Endothelial cell of umbilical vein (primary cell): ENCODE measurements around the gene MARK4. TPM values are rescaled to one million over a fixed set of nuclear protein-coding genes. Genes with fewer than 3 reads are reported as not detected.

Experiments used
- BruUV-seq: library from RNA; stranded (reverse); fragments of 400-500 nt; replicated peaks from 2 replicates; lab custom pipeline; 2021; lab: Mats Ljungman, UMichigan
- CTCF ChIA-PET: fragments of 300-600, 350-600 bp; sonication (Branson Sonifier 250); formaldehyde crosslinking; loops from one replicate; lab custom pipeline; 2021; ENCODE audit warnings: antibody characterized with exemption, inconsistent platforms; lab: Charles Lee
- POLR2A ChIA-PET: fragments of 300-600, 350-600 bp; sonication (Branson Sonifier 250); formaldehyde crosslinking; loops from one replicate; lab custom pipeline; 2021; ENCODE audit warnings: antibody characterized with exemption, inconsistent platforms; lab: Charles Lee
- DNase-seq: peaks from one replicate; pipeline ENCODE4 v3.0.0-alpha.2; 2011; ENCODE audit warnings: low read depth, low spot score
- FAIRE-seq: peaks from 2 replicates; lab custom pipeline; 2011; peaks lifted over from hg19 to GRCh38; lab: Jason Lieb, UNC
- H2AFZ ChIP-seq: 2 replicates; pipeline ENCODE4 v1.6.0; 2012; ENCODE audit warnings: low read depth, low read length, control low read depth, inconsistent platforms
- H3K27ac ChIP-seq: 2 replicates; pipeline ENCODE4 v1.5.1; 2011; ENCODE audit warnings: low read depth, mild to moderate bottlenecking, control low read depth, low read length, moderate library complexity; ENCODE audit not compliant: insufficient read depth
- H3K27me3 ChIP-seq, 2 experiments: 2 replicates each; pipeline versions ENCODE4 v1.6.0 to v1.6.1; 2011; ENCODE audit warnings: low read length in 2 of 2, mixed read lengths in 1 of 2; ENCODE audit not compliant: control insufficient read depth in 2 of 2, insufficient read depth in 2 of 2
- H3K36me3 ChIP-seq, 2 experiments: 2 replicates in 1 of 2; 3 replicates in 1 of 2; pipeline ENCODE4 v1.5.1; 2011; ENCODE audit warnings: low read length in 2 of 2, mild to moderate bottlenecking in 1 of 2, moderate library complexity in 1 of 2; ENCODE audit not compliant: control insufficient read depth in 2 of 2, insufficient read depth in 2 of 2; ENCODE audit errors: extremely low read depth in 1 of 2
- H3K4me1 ChIP-seq: 3 replicates; pipeline ENCODE4 v1.5.1; 2011; ENCODE audit warnings: mild to moderate bottlenecking, low read length; ENCODE audit not compliant: control insufficient read depth, insufficient read depth; ENCODE audit errors: extremely low read depth
- H3K4me2 ChIP-seq: 2 replicates; pipeline ENCODE4 v1.6.1; 2011; ENCODE audit warnings: low read length, control low read depth, mixed read lengths; ENCODE audit not compliant: insufficient read depth
- H3K4me3 ChIP-seq, 3 experiments: fragments of 200-600 bp in 1 of 3; sonication (generic), shearing (Covaris generic) in 1 of 3; replicated peaks in 1 of 3; 2 replicates each; pipeline ENCODE4 v1.5.1; 2011 to 2016; ENCODE audit warnings: control low read depth in 3 of 3, low read length in 3 of 3, mild to moderate bottlenecking in 2 of 3, inconsistent platforms in 1 of 3, low read depth in 1 of 3, moderate library complexity in 1 of 3; ENCODE audit not compliant: insufficient read depth in 1 of 3
- H3K79me2 ChIP-seq: 2 replicates; pipeline ENCODE4 v1.6.0; 2012; ENCODE audit warnings: low read length, inconsistent platforms; ENCODE audit not compliant: control insufficient read depth, insufficient read depth
- H3K9ac ChIP-seq: replicated peaks from 2 replicates; pipeline ENCODE3; 2011; ENCODE audit warnings: low read length, control low read depth; ENCODE audit not compliant: insufficient read depth; ENCODE audit errors: extremely low read depth
- H3K9me1 ChIP-seq: replicated peaks from 3 replicates; pipeline ENCODE4 v1.6.0; 2011; ENCODE audit warnings: mild to moderate bottlenecking, low read length; ENCODE audit not compliant: control insufficient read depth, insufficient read depth; ENCODE audit errors: extremely low read depth
- H3K9me3 ChIP-seq: replicated peaks from 2 replicates; pipeline ENCODE4 v1.5.1; 2012; ENCODE audit warnings: low read length, inconsistent platforms; ENCODE audit not compliant: control insufficient read depth, insufficient read depth
- H4K20me1 ChIP-seq: replicated peaks from 2 replicates; pipeline ENCODE3; 2011; ENCODE audit warnings: mild to moderate bottlenecking, low read length; ENCODE audit not compliant: control insufficient read depth, insufficient read depth; ENCODE audit errors: extremely low read depth
- CTCF ChIP-seq, 2 donors: IDR thresholded peaks; 1 replicate in 1 of 2; 2 replicates in 1 of 2; pipeline ENCODE4 v1.5.1; 2011; ENCODE audit warnings: low read length in 2 of 2, mild to moderate bottlenecking in 2 of 2, moderate library complexity in 2 of 2, control low read depth in 1 of 2, inconsistent platforms in 1 of 2, low read depth in 1 of 2; ENCODE audit not compliant: insufficient read depth in 1 of 2; ENCODE audit errors: extremely low read depth in 1 of 2
- EZH2 ChIP-seq: IDR thresholded peaks from 2 replicates; pipeline ENCODE4 v1.6.1; 2012; ENCODE audit warnings: borderline replicate concordance, low read depth, mild to moderate bottlenecking, moderate library complexity, low read length, inconsistent platforms; ENCODE audit not compliant: severe bottlenecking
- FOS ChIP-seq: IDR thresholded peaks from 2 replicates; pipeline ENCODE4 v1.6.1; 2011; ENCODE audit warnings: mild to moderate bottlenecking, low read length, moderate library complexity, borderline replicate concordance; ENCODE audit not compliant: insufficient read depth
- GATA2 ChIP-seq: IDR thresholded peaks from 2 replicates; pipeline ENCODE4 v1.7.0; 2011; ENCODE audit warnings: low read depth, mild to moderate bottlenecking, moderate library complexity, mixed read lengths, low read length; ENCODE audit not compliant: insufficient read length, insufficient read depth
- JUN ChIP-seq: IDR thresholded peaks from 2 replicates; pipeline ENCODE4 v1.6.1; 2011; ENCODE audit warnings: borderline replicate concordance, low read depth; ENCODE audit not compliant: insufficient read length, insufficient read depth
- MAX ChIP-seq: IDR thresholded peaks from 2 replicates; pipeline ENCODE4 v1.6.1; 2011; ENCODE audit not compliant: insufficient read depth, insufficient read length
- MYC ChIP-seq: IDR thresholded peaks from one replicate; pipeline ENCODE4 v1.6.1; 2011; ENCODE audit warnings: mild to moderate bottlenecking, low read depth, low read length
- POLR2A ChIP-seq: IDR thresholded peaks from 2 replicates; pipeline ENCODE4 v1.6.1; 2012; ENCODE audit warnings: low read depth, mild to moderate bottlenecking, control low read depth, low read length
- POLR2AphosphoS5 ChIP-seq: IDR thresholded peaks from 2 replicates; pipeline ENCODE4 v1.6.1; 2012; ENCODE audit warnings: low read depth, mild to moderate bottlenecking, control low read depth, low read length, moderate library complexity; ENCODE audit not compliant: insufficient read depth
- dilution Hi-C: fragments of 300-500 bp; cut with MboI; formaldehyde crosslinking; loops from one replicate; pipeline ENCODE4 v1.15.0; 2019; ENCODE audit warnings: low sequenced_read_pairs; ENCODE audit not compliant: extremely low pct_ligation_motif_present
- intact Hi-C: fragments of 100-400 bp; cut with micrococcal nuclease; formaldehyde crosslinking; loops from one replicate; pipeline ENCODE4 v1.10.0; 2022
- polyA plus RNA-seq, 4 experiments: library from polyadenylated mRNA; depleted of rRNA in 3 of 4; stranded (reverse) in 3 of 4; unstranded in 1 of 4; fragments of >200 nt; gene quantifications; 2 replicates each; pipeline versions ENCODE4 v1.2.1 to v1.2.3, GENCODE V29; 2011 to 2012; ENCODE audit warnings: missing spikeins in 1 of 4
- total RNA-seq: library from RNA; stranded (reverse); gene quantifications from 2 replicates; pipeline ENCODE4 v1.2.3, GENCODE V29; 2021

MARK4 gene
- total and polyA plus RNA-seq, 2 donors (not counting 3 experiments of a cell fraction or from before 2014, with no cell fraction given), result 13.9 to 51.6 TPM

- Histone ChIP-seq H3K27ac (no peak overlapping the region), H3K36me3 (peaks cover 7 to 41% of the 10 kb centered on the region in 2 experiments), H2AFZ (no peak overlapping the region), H3K9me1 (no peaks in the 10 kb centered on the region), H3K4me2 (no peak overlapping the region), H3K9ac (no peak overlapping the region), H3K27me3 (no peaks in the 10 kb centered on the region), H3K4me3 (no peak overlapping the region), H3K79me2 (no peaks in the 10 kb centered on the region), H3K4me1 (no peaks in the 10 kb centered on the region), H4K20me1 (no peaks in the 10 kb centered on the region), H3K9me3 (no peaks in the 10 kb centered on the region)
- intact Hi-C loops, result no loop called here
- FAIRE-seq (no peak), DNase-seq (no peak)
- no TSS peak for BruUV-seq
- CTCF ChIA-PET, result interaction anchor here (1.4 kb wide), 1 partner anchor 152 kb away, joined by 4 read pairs; no protein-coding TSS in a partner anchor
- dilution Hi-C loops, result no loop called here
- TF ChIP-seq JUN, result no peak
- no peak for TF ChIP-seq MYC
- no peak for TF ChIP-seq FOS
- TF ChIP-seq POLR2AphosphoS5, result no peak
- no peak for TF ChIP-seq GATA2
- TF ChIP-seq CTCF (IDR thresholded peaks at IDR 0.05; ENCODE audit: extremely low read depth in 1 of 2, insufficient read depth in 1 of 2, low read depth in 1 of 2, low read length in 2 of 2), result no peak
- TF ChIP-seq POLR2A, result no peak
- no peak for TF ChIP-seq MAX
- TF ChIP-seq EZH2, result no peak
- POLR2A ChIA-PET, result no interaction called here
Measured at GRCh38 chr19:45352062-45352461, 101.0 kb downstream of the MARK4 start.
